HCT116 (cell line): Measurements from ENCODE around the gene CDH22. TPM values are rescaled to one million over a fixed set of nuclear protein-coding genes. Genes with fewer than 3 reads are reported as not detected.

Experiments
- ATAC-seq: fragments of 200-7000 bp; cut with Tn5 transposase; 2 replicates; pipeline ENCODE4 v1.9.1; 2020; ENCODE audit warnings: mild to moderate bottlenecking, moderate library complexity
- BruUV-seq: library from RNA; stranded (reverse); fragments of 400-500 nt; replicated peaks from 2 replicates; lab custom pipeline; 2021; lab: Mats Ljungman, UMichigan
- CTCF ChIA-PET: fragments of 300-600 bp; sonication (Branson Sonifier 250); formaldehyde crosslinking; loops from one replicate; lab custom pipeline; 2021; ENCODE audit warnings: antibody characterized with exemption; lab: Charles Lee
- POLR2A ChIA-PET: fragments of 300-600, 350-600 bp; sonication (Branson Sonifier 250); formaldehyde crosslinking; loops from one replicate; lab custom pipeline; 2021; ENCODE audit warnings: antibody characterized with exemption; lab: Charles Lee
- RAD21 ChIA-PET, 2 experiments: fragments of 300-600 bp; sonication (Branson Sonifier 250); formaldehyde crosslinking; loops; one replicate each; lab custom pipeline; 2023; ENCODE audit warnings: low total read pairs in 2 of 2; ENCODE audit not compliant: uncharacterized antibody in 2 of 2, unreplicated experiment in 2 of 2, low non-redundant PET in 1 of 2; lab: Charles Lee
- DNase-seq: peaks from one replicate; pipeline ENCODE4 v3.0.0-alpha.2; 2010; ENCODE audit warnings: low read depth, low spot score
- H2AFZ ChIP-seq: fragments of 200-600 bp; shearing (Covaris generic), sonication (generic); 2 replicates; pipeline ENCODE4 v1.6.1; 2017; ENCODE audit warnings: low read depth, mixed run types, mixed read lengths, antibody characterized with exemption, low read length; ENCODE audit not compliant: poor library complexity, severe bottlenecking
- H3K27ac ChIP-seq: 2 replicates; pipeline ENCODE4 v1.5.1; 2012; ENCODE audit warnings: low read depth, low read length
- H3K27me3 ChIP-seq: fragments of 200-600 bp; sonication (generic); 2 replicates; pipeline ENCODE4 v1.6.1; 2016; ENCODE audit warnings: mixed run types, low read length, mixed read lengths; ENCODE audit not compliant: insufficient read depth
- H3K36me3 ChIP-seq, 2 experiments: fragments of 200-500 bp in 1 of 2; fragments of 200-600 bp in 1 of 2; sonication (Bioruptor generic) in 1 of 2; sonication (generic) in 1 of 2; 2 replicates each; pipeline versions ENCODE4 v1.5.1 to v1.6.1; 2014 to 2016; ENCODE audit warnings: low read length in 2 of 2, inconsistent platforms in 1 of 2, mixed read lengths in 1 of 2, mixed run types in 1 of 2; ENCODE audit not compliant: insufficient read depth in 2 of 2, control insufficient read depth in 1 of 2
- H3K4me1 ChIP-seq, 2 experiments: fragments of 200-600 bp in 1 of 2; sonication (generic) in 1 of 2; 2 replicates each; pipeline versions ENCODE4 v1.5.1 to v1.6.1; 2012 to 2017; ENCODE audit warnings: low read length in 2 of 2, inconsistent platforms in 1 of 2, mild to moderate bottlenecking in 1 of 2, mixed read lengths in 1 of 2, mixed run types in 1 of 2, moderate library complexity in 1 of 2; ENCODE audit not compliant: insufficient read depth in 2 of 2, control insufficient read depth in 1 of 2
- H3K4me2 ChIP-seq: fragments of 200-600 bp; sonication (generic); 2 replicates; pipeline ENCODE4 v1.6.1; 2017; ENCODE audit warnings: mixed run types, low read length, mixed read lengths
- H3K4me3 ChIP-seq, 2 experiments: fragments of 200-600 bp in 1 of 2; sonication (generic) in 1 of 2; replicated peaks in 1 of 2; 2 replicates each; pipeline ENCODE4 v1.5.1; 2011 to 2016; ENCODE audit warnings: low read length in 2 of 2, control low read depth in 1 of 2, low read depth in 1 of 2, mild to moderate bottlenecking in 1 of 2, mixed read lengths in 1 of 2, mixed run types in 1 of 2
- H3K79me2 ChIP-seq: fragments of 200-600 bp; sonication (generic); 2 replicates; pipeline ENCODE4 v1.6.1; 2017; ENCODE audit warnings: mild to moderate bottlenecking, mixed run types, low read length, moderate library complexity, mixed read lengths; ENCODE audit not compliant: insufficient read depth
- H3K9ac ChIP-seq: fragments of 200-600 bp; sonication (generic); 2 replicates; pipeline ENCODE4 v1.6.1; 2016; ENCODE audit warnings: low read length, mixed read lengths
- H3K9me2 ChIP-seq: fragments of 200-600 bp; sonication (generic), shearing (Covaris generic); 2 replicates; pipeline ENCODE4 v1.6.1; 2017; ENCODE audit warnings: mixed run types, mild to moderate bottlenecking, moderate library complexity; ENCODE audit not compliant: insufficient read depth
- H3K9me3 ChIP-seq, 2 experiments: fragments of 200-500 bp in 1 of 2; fragments of 200-600 bp in 1 of 2; sonication (Bioruptor generic) in 1 of 2; sonication (generic) in 1 of 2; 2 replicates each; pipeline ENCODE4 v1.6.1; 2014 to 2017; ENCODE audit warnings: low read length in 2 of 2, mixed read lengths in 2 of 2, inconsistent platforms in 1 of 2, low read depth in 1 of 2, mild to moderate bottlenecking in 1 of 2, mixed run types in 1 of 2, moderate library complexity in 1 of 2; ENCODE audit not compliant: control insufficient read depth in 1 of 2, insufficient read depth in 1 of 2
- H4K20me1 ChIP-seq: fragments of 200-600 bp; sonication (generic), shearing (Covaris generic); 2 replicates; pipeline ENCODE4 v1.6.1; 2017; ENCODE audit warnings: mixed run types, mild to moderate bottlenecking, moderate library complexity; ENCODE audit not compliant: insufficient read depth
- ELF1 ChIP-seq: IDR thresholded peaks from 2 replicates; pipeline ENCODE4 v1.6.1; 2012; ENCODE audit warnings: low read depth, borderline replicate concordance
- EZH2 ChIP-seq: fragments of 200-600 bp; sonication (generic); IDR thresholded peaks from 2 replicates; pipeline ENCODE4 v1.6.1; 2017; ENCODE audit warnings: antibody characterized with exemption, mixed run types
- EZH2phosphoT487 ChIP-seq: fragments of 200-600 bp; IDR thresholded peaks from 2 replicates; pipeline ENCODE4 v1.6.1; 2018; ENCODE audit warnings: antibody characterized with exemption, borderline replicate concordance
- JUND ChIP-seq: IDR thresholded peaks from 2 replicates; pipeline ENCODE4 v1.6.1; 2012
- REST ChIP-seq: IDR thresholded peaks from 2 replicates; pipeline ENCODE4 v1.6.1; 2012; ENCODE audit warnings: low read depth
- SIN3A ChIP-seq: IDR thresholded peaks from 2 replicates; pipeline ENCODE4 v1.6.1; 2012; ENCODE audit warnings: low read depth
- TCF7L2 ChIP-seq: IDR thresholded peaks from 2 replicates; pipeline ENCODE4 v1.7.0; 2011; ENCODE audit warnings: borderline replicate concordance, inconsistent platforms; ENCODE audit not compliant: insufficient read depth, insufficient read length; ENCODE audit errors: extremely low read depth
- YY1 ChIP-seq: IDR thresholded peaks from 2 replicates; pipeline ENCODE4 v1.6.1; 2011; ENCODE audit warnings: low read length, low read depth, moderate library complexity, mild to moderate bottlenecking; ENCODE audit not compliant: insufficient replicate concordance; ENCODE audit errors: extremely low read depth
- ZBTB33 ChIP-seq: IDR thresholded peaks from 2 replicates; pipeline ENCODE4 v1.6.1; 2011; ENCODE audit warnings: mild to moderate bottlenecking, low read length, moderate library complexity; ENCODE audit not compliant: insufficient replicate concordance; ENCODE audit errors: extremely low read depth
- ZFX ChIP-seq: fragments of 450-650 bp; IDR thresholded peaks from 2 replicates; pipeline ENCODE4 v1.6.1; 2017
- ZNF274 ChIP-seq: fragments of 200-500 bp; sonication (Bioruptor generic); IDR thresholded peaks from 2 replicates; pipeline ENCODE4 v1.6.1; 2014; ENCODE audit warnings: mild to moderate bottlenecking, low read depth, low read length, inconsistent platforms
- intact Hi-C: fragments of 100-400 bp; cut with micrococcal nuclease; formaldehyde crosslinking; loops from 2 replicates; pipeline ENCODE4 v1.10.0; 2022
- total RNA-seq: library from RNA; stranded (reverse); gene quantifications from one replicate; pipeline ENCODE4 v1.2.1, GENCODE V29; 2021; ENCODE audit not compliant: unreplicated experiment

Gene CDH22
- total RNA-seq, 1 experiment from 2014 or later, result 1.8 TPM

GRCh38 chr20:46173652-46174468 lies 134.4 kb downstream of the CDH22 start:
- ATAC-seq (peak; percentile 43), DNase-seq (no peak)
- Histone ChIP-seq H3K4me1 (peaks cover 0 to 9% of the 10 kb centered on the region in 2 experiments; a peak in 2 of 4 replicates), H3K9ac (no peak overlapping the region), H3K9me3 (no peaks in the 10 kb centered on the region), H3K27ac (no peak overlapping the region; the same call in 1 of the 2 replicates), H3K9me2 (no peaks in the 10 kb centered on the region), H3K4me2 (peak overlapping the region; percentile 56), H3K36me3 (no peaks in the 10 kb centered on the region), H3K4me3 (peak overlapping the region in 1 of 2 experiments; percentile 8; a peak in 1 of 4 replicates), H3K27me3 (peaks cover 23% of the 10 kb centered on the region; the same call in 1 of the 2 replicates), H2AFZ (no peak overlapping the region), H3K79me2 (no peaks in the 10 kb centered on the region), H4K20me1 (no peaks in the 10 kb centered on the region)
- BruUV-seq, result no TSS peak
- CTCF ChIA-PET, result interaction anchor here (1.4 kb wide), 1 partner anchor 45 kb away, joined by 5 read pairs; no protein-coding TSS in a partner anchor
- RAD21 ChIA-PET, result no interaction called here
- POLR2A ChIA-PET, result no interaction called here
- TF ChIP-seq EZH2 (no peak), ZBTB33 (no peak), SIN3A (no peak), REST (no peak), TCF7L2 (no peak), YY1 (no peak), EZH2phosphoT487 (no peak), ELF1 (no peak), JUND (no peak), ZNF274 (no peak), ZFX (no peak)
- TF ChIP-seq, all 23 proteins: peak for 0
- intact Hi-C loops, result loop anchor here (2.0 kb wide), 2 partner anchors 151 to 159 kb away; no protein-coding TSS in a partner anchor
